DOHH2 (cell line): ENCODE measurements around the gene TEX9.

ENCODE experiments used
- EZH2phosphoT487 ChIP-seq: fragments of 200-600 bp; sonication (generic); IDR thresholded peaks from 2 replicates; pipeline ENCODE4 v1.6.1; 2017; ENCODE audit warnings: borderline replicate concordance, mild to moderate bottlenecking, antibody characterized with exemption, low read length, moderate library complexity, mixed read lengths
- TF ChIP-seq, protein P1 (sequence below): fragments of 200-600 bp; sonication (generic); IDR thresholded peaks from one replicate; pipeline ENCODE4 v1.5.1; 2014; ENCODE audit warnings: antibody characterized with exemption, mild to moderate bottlenecking, low read depth, low read length; ENCODE audit not compliant: poor library complexity, severe bottlenecking

DNA sequence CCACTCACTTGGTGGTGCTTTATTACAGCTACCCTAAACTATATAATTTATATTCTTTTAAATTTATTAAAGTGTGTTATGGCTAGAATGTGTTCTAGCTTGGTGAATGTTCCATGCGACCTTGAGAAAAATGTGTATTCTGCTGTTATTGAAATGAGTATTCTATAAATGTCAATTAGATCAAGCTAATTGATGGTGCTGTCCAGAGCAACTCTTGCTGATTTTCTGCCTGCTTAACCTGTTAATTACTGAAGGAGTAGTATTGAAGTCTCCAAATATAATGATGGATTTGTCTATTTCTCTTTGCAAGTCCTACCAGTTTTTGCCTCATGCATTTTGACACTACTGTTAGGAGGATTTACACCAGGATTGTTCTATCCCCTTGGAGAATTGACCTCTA, 3.2 kb upstream of the TEX9 start:
- TF ChIP-seq, protein P1, sequence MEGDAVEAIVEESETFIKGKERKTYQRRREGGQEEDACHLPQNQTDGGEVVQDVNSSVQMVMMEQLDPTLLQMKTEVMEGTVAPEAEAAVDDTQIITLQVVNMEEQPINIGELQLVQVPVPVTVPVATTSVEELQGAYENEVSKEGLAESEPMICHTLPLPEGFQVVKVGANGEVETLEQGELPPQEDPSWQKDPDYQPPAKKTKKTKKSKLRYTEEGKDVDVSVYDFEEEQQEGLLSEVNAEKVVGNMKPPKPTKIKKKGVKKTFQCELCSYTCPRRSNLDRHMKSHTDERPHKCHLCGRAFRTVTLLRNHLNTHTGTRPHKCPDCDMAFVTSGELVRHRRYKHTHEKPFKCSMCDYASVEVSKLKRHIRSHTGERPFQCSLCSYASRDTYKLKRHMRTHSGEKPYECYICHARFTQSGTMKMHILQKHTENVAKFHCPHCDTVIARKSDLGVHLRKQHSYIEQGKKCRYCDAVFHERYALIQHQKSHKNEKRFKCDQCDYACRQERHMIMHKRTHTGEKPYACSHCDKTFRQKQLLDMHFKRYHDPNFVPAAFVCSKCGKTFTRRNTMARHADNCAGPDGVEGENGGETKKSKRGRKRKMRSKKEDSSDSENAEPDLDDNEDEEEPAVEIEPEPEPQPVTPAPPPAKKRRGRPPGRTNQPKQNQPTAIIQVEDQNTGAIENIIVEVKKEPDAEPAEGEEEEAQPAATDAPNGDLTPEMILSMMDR = no peak
- no peak for TF ChIP-seq EZH2phosphoT487
